Measurements from ENCODE around the gene DNAJC22. TPM values are rescaled to one million over a fixed set of nuclear protein-coding genes. Genes with fewer than 3 reads are reported as not detected.

Gene DNAJC22
- total and polyA plus RNA-seq, 2 of the 13 experiments (the other 11 are each of a cell fraction or from before 2014, with no cell fraction given) = 25.2 to 31.7 TPM

- TF ChIP-seq ZNF136 (CRISPR knock-in tag; IDR thresholded peaks at IDR 0.05; ENCODE audit: low read depth) = 0 out of 2 replicates have a peak, but pooled peaks have one; percentile 54
- TF ChIP-seq CCDC6 (CRISPR knock-in tag; IDR thresholded peaks at IDR 0.05) = 0 out of 2 replicates have a peak, but pooled peaks have one; percentile 2
- TF ChIP-seq TBX2 (CRISPR knock-in tag; IDR thresholded peaks at IDR 0.05; ENCODE audit: borderline replicate concordance) = peak; percentile 50; the same call in 1 of the 2 replicates
- TF ChIP-seq, protein P1, sequence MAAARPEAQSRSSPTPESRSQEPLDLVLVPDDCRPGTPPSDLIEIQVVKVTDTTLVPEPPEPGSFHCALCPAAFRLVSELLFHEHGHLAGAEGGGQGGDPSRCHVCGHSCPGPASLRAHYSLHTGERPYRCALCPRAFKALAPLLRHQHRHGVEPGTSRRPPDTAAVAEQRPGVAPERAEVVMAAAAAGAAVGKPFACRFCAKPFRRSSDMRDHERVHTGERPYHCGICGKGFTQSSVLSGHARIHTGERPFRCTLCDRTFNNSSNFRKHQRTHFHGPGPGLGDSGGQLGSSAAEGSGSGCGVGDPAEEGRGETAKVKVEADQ (CRISPR knock-in tag; IDR thresholded peaks at IDR 0.05; ENCODE audit: borderline replicate concordance) = peak; percentile 57; the same call in 1 of the 2 replicates
- TF ChIP-seq GTF2F1 (IDR thresholded peaks at IDR 0.05; ENCODE audit: low read length) = no peak
- TF ChIP-seq BCL3 (CRISPR knock-in tag; IDR thresholded peaks at IDR 0.05) = no peak
- TF ChIP-seq, protein P2, sequence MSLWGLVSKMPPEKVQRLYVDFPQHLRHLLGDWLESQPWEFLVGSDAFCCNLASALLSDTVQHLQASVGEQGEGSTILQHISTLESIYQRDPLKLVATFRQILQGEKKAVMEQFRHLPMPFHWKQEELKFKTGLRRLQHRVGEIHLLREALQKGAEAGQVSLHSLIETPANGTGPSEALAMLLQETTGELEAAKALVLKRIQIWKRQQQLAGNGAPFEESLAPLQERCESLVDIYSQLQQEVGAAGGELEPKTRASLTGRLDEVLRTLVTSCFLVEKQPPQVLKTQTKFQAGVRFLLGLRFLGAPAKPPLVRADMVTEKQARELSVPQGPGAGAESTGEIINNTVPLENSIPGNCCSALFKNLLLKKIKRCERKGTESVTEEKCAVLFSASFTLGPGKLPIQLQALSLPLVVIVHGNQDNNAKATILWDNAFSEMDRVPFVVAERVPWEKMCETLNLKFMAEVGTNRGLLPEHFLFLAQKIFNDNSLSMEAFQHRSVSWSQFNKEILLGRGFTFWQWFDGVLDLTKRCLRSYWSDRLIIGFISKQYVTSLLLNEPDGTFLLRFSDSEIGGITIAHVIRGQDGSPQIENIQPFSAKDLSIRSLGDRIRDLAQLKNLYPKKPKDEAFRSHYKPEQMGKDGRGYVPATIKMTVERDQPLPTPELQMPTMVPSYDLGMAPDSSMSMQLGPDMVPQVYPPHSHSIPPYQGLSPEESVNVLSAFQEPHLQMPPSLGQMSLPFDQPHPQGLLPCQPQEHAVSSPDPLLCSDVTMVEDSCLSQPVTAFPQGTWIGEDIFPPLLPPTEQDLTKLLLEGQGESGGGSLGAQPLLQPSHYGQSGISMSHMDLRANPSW (CRISPR knock-in tag; IDR thresholded peaks at IDR 0.05; ENCODE audit: borderline replicate concordance) = no peak
- TF ChIP-seq, protein P3, sequence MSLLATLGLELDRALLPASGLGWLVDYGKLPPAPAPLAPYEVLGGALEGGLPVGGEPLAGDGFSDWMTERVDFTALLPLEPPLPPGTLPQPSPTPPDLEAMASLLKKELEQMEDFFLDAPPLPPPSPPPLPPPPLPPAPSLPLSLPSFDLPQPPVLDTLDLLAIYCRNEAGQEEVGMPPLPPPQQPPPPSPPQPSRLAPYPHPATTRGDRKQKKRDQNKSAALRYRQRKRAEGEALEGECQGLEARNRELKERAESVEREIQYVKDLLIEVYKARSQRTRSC (CRISPR knock-in tag; IDR thresholded peaks at IDR 0.05; ENCODE audit: low read depth) = no peak
- peak; percentile 70 for TF ChIP-seq TAF1 (CRISPR knock-in tag; IDR thresholded peaks at IDR 0.05)
- no peak for TF ChIP-seq KIAA2018 (CRISPR knock-in tag; IDR thresholded peaks at IDR 0.05; ENCODE audit: borderline replicate concordance)
- peak; percentile 76 for TF ChIP-seq ELF1 (CRISPR knock-in tag; IDR thresholded peaks at IDR 0.05)
- TF ChIP-seq POGZ (CRISPR knock-in tag; IDR thresholded peaks at IDR 0.05) = peak; percentile 92
Observed at GRCh38 chr12:49322708-49323523, 23.8 kb upstream of the DNAJC22 start, which contains the start of gene TROAP (continued).
